Measurements from ENCODE around the gene SAP25. TPM values are rescaled to one million over a fixed set of nuclear protein-coding genes. Genes with fewer than 3 reads are reported as not detected.

The SAP25 gene
- total RNA-seq, 4 donors from 2014 or later: 0.66 TPM; not detected in 3

- no peak for TF ChIP-seq CTCF (IDR thresholded peaks at IDR 0.05; ENCODE audit: low read depth)
Measured at GRCh38 chr7:100543586-100543985, 30.1 kb downstream of the SAP25 start.

GRCh38 chr7:100540073-100540723, 33.5 kb downstream of the SAP25 start:
- no peak for TF ChIP-seq CTCF (IDR thresholded peaks at IDR 0.05; ENCODE audit: low read depth)

- no peak for TF ChIP-seq CTCF (IDR thresholded peaks at IDR 0.05; ENCODE audit: low read depth)
Measured at GRCh38 chr7:100539436-100540006, 34.2 kb downstream of the SAP25 start.

- TF ChIP-seq CTCF (IDR thresholded peaks at IDR 0.05; ENCODE audit: low read depth): no peak
Measured at GRCh38 chr7:100538654-100539435, 34.9 kb downstream of the SAP25 start, which contains the start of gene AGFG2. AGFG2 (plus strand) TSS chr7:100539203; CDS start chr7:100539347, 144 bp downstream.

GRCh38 chr7:100538348-100538653, 35.4 kb downstream of the SAP25 start:
- TF ChIP-seq CTCF (IDR thresholded peaks at IDR 0.05; ENCODE audit: low read depth): no peak

GRCh38 chr7:100532165-100533022, 41.3 kb downstream of the SAP25 start:
- TF ChIP-seq CTCF (IDR thresholded peaks at IDR 0.05; ENCODE audit: low read depth): no peak

Small RNA genes lying within 50 kb of the gene (small RNA-seq; reads per million reads assigned to genes)
- not detected for gene RN7SL416P
- not detected for gene SAP25

Other genes with a start within 250 kb of the SAP25 start
- 100 to 1,000 TPM in 1 of 4 donors, 10 to 100 TPM in 3; 21.8 to 154 (median 34.0) TPM for gene PILRB, start 215.8 kb downstream of the SAP25 start, total RNA-seq
- gene PILRA, start 200.4 kb downstream of the SAP25 start, total RNA-seq: 10 to 100 TPM in 2 of 4 donors, 1 to 10 TPM in 2; 8.0 to 44.2 (median 9.9) TPM
- 10 to 100 TPM in 1 of 4 donors, 1 to 10 TPM in 3; 6.0 to 11.1 (median 8.0) TPM for gene ZCWPW1, start 145.2 kb downstream of the SAP25 start, total RNA-seq
- 10 to 100 TPM; 21.2 to 28.6 (median 22.3) TPM for gene MEPCE, start 144.1 kb downstream of the SAP25 start, total RNA-seq
- gene PPP1R35, start 137.4 kb downstream of the SAP25 start, total RNA-seq: 10 to 100 TPM; 11.1 to 26.4 (median 18.4) TPM
- gene SPACDR, start 109.6 kb downstream of the SAP25 start, total RNA-seq: under 1 TPM in 1 of 4 donors, not detected in 3; 0.68 TPM
- 10 to 100 TPM; 17.0 to 35.6 (median 19.1) TPM for gene TSC22D4, start 94.7 kb downstream of the SAP25 start, total RNA-seq
- gene NYAP1, start 90.0 kb downstream of the SAP25 start, total RNA-seq: under 1 TPM in 2 of 4 donors, not detected in 2; 0.17 to 0.22 TPM
- gene AGFG2, start 34.7 kb downstream of the SAP25 start, total RNA-seq: 10 to 100 TPM in 2 of 4 donors, 1 to 10 TPM in 2; 3.4 to 24.3 (median 7.1) TPM
- gene LRCH4, start 12.2 kb upstream of the SAP25 start, total RNA-seq: 10 to 100 TPM; 28.0 to 73.6 (median 51.3) TPM
- under 1 TPM in 2 of 4 donors, not detected in 2; 0.34 to 0.44 TPM for gene FBXO24, start 12.4 kb upstream of the SAP25 start, total RNA-seq
- gene PCOLCE, start 28.5 kb upstream of the SAP25 start, total RNA-seq: 10 to 100 TPM; 10.3 to 58.6 (median 27.8) TPM
- 10 to 100 TPM in 2 of 4 donors, 1 to 10 TPM in 2; 4.8 to 15.3 (median 11.7) TPM for gene MOSPD3, start 38.6 kb upstream of the SAP25 start, total RNA-seq
- under 1 TPM in 3 of 4 donors, not detected in 1; 0.49 to 0.94 (median 0.88) TPM for gene TFR2, start 67.7 kb upstream of the SAP25 start, total RNA-seq
- not detected for gene ACTL6B, start 82.5 kb upstream of the SAP25 start, total RNA-seq
- gene GNB2, start 99.8 kb upstream of the SAP25 start, total RNA-seq: 100 to 1,000 TPM; 148 to 232 (median 186) TPM
- 10 to 100 TPM in 3 of 4 donors, 1 to 10 TPM in 1; 9.0 to 44.3 (median 20.0) TPM for gene GIGYF1, start 120.3 kb upstream of the SAP25 start, total RNA-seq
- gene POP7, start 132.2 kb upstream of the SAP25 start, total RNA-seq: 10 to 100 TPM; 14.1 to 32.8 (median 19.4) TPM
- not detected for gene EPO, start 146.6 kb upstream of the SAP25 start, total RNA-seq
- gene ZAN, start 159.7 kb upstream of the SAP25 start, total RNA-seq: not detected

Data from subcutaneous adipose tissue (tissue), 4 donors.